Testis (tissue), 3 donors: Measurements from ENCODE around the gene ZNF687. TPM values are rescaled to one million over a fixed set of nuclear protein-coding genes. Genes with fewer than 3 reads are reported as not detected.
"Not testable (repeated sequence)": the region's sequence is repeated elsewhere in the genome, so short reads cannot be mapped to it uniquely, and the experiment has no call there.

Experiments used
- DNase-seq: peaks from one replicate; pipeline ENCODE4 v3.0.0-alpha.2; 2019
- H3K27ac ChIP-seq, 2 donors: fragments of 200-600 bp; sonication (generic); one replicate each; pipeline ENCODE4 v1.5.1; 2019
- H3K27me3 ChIP-seq: fragments of 200-600 bp; sonication (generic); one replicate; pipeline ENCODE4 v1.5.1; 2019
- H3K36me3 ChIP-seq: fragments of 200-600 bp; sonication (generic); one replicate; pipeline ENCODE4 v1.5.1; 2017; ENCODE audit warnings: low read depth; ENCODE audit errors: missing control alignments
- H3K4me1 ChIP-seq: fragments of 200-600 bp; sonication (generic); one replicate; pipeline ENCODE4 v1.5.1; 2019
- H3K4me3 ChIP-seq, 2 donors: fragments of 200-600 bp; sonication (generic); one replicate each; pipeline ENCODE4 v1.5.1; 2017 to 2019
- H3K9me3 ChIP-seq: fragments of 200-600 bp; sonication (generic); one replicate; pipeline ENCODE4 v1.5.1; 2017
- CTCF ChIP-seq, 3 experiments: fragments of 450-650 bp in 2 of 3; fragments of 200-600 bp in 1 of 3; sonication (generic) in 1 of 3; IDR thresholded peaks; one replicate each; pipeline ENCODE4 v1.5.1; 2016 to 2019; ENCODE audit warnings: antibody characterized with exemption in 3 of 3, mild to moderate bottlenecking in 2 of 3, moderate library complexity in 1 of 3
- POLR2A ChIP-seq: fragments of 450-650 bp; IDR thresholded peaks from one replicate; pipeline ENCODE4 v1.6.1; 2017; ENCODE audit warnings: antibody characterized with exemption, mild to moderate bottlenecking, moderate library complexity
- WGBS, 2 donors: methylation state at CpG; one replicate each; pipeline ENCODE4 v1.1.5; 2018; 5-methylcytosine and 5-hydroxymethylcytosine counted together
- intact Hi-C: fragments of 100-400 bp; cut with DNase I; formaldehyde crosslinking; loops from one replicate; pipeline ENCODE4 v1.15.1; 2023; ENCODE audit warnings: low total_unique reads
- polyA plus RNA-seq: library from polyadenylated mRNA; stranded (reverse); fragments of 350-450 nt; fragmentation: Illumina TruSeq; extraction: RNeasy Lipid Tissue Mini Kit (QIAGEN cat#74804); gene quantifications from one replicate; pipeline ENCODE4 v1.2.3, GENCODE V29; 2014; ENCODE audit warnings: low read depth, low replicate concordance; ENCODE audit not compliant: insufficient read depth
- total RNA-seq, 2 donors: library from RNA; depleted of rRNA; stranded (reverse); fragments of >200 nt; gene quantifications; one replicate each; pipeline ENCODE4 v1.2.3, GENCODE V29; 2016

The ZNF687 gene
- total and polyA plus RNA-seq, 3 donors from 2014 or later = 38.4 to 58.2 (median 39.9) TPM

DNA sequence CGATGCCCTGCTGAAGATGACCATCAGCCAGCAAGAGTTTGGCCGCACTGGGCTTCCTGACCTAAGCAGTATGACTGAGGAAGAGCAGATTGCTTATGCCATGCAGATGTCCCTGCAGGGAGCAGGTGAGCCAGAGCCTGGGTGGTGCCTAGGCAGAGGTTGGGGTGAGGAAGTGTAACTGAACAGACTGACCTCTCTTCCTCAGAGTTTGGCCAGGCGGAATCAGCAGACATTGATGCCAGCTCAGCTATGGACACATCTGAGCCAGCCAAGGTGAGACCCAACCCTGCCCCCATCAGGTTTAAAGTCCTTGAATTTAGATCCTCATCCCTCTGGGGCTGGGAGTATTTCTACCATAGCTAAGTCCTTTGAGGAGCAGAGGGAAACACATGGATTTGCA lies 15.8 kb upstream of the ZNF687 start:
- no peak for TF ChIP-seq CTCF (IDR thresholded peaks at IDR 0.05)
- TF ChIP-seq POLR2A = no peak
- peaks cover under 1% of the 10 kb centered on the region for H3K4me1 ChIP-seq
- H3K9me3 ChIP-seq = no peaks in the 10 kb centered on the region
- no peak overlapping the region for H3K27ac ChIP-seq
- H3K4me3 ChIP-seq = no peak overlapping the region
- 79 to 82% methylated on average over 3 of the region's 3 CpGs for WGBS, 2 donors
- H3K27me3 ChIP-seq = no peaks in the 10 kb centered on the region
- no peaks in the 10 kb centered on the region for H3K36me3 ChIP-seq
- DNase-seq = no peak
- intact Hi-C loops = no loop called here

- no peaks in the 10 kb centered on the region for H3K27me3 ChIP-seq
- peaks cover 6% of the 10 kb centered on the region for H3K4me1 ChIP-seq
- no peak overlapping the region for H3K27ac ChIP-seq
- no peak overlapping the region for H3K4me3 ChIP-seq
- intact Hi-C loops = no loop called here
- no peaks in the 10 kb centered on the region for H3K9me3 ChIP-seq
- WGBS, 2 donors = 71 to 77% methylated on average over 8 of the region's 8 CpGs
- DNase-seq = no peak
- TF ChIP-seq POLR2A (no peak), CTCF (IDR thresholded peaks at IDR 0.05) (no peak)
- H3K36me3 ChIP-seq = no peaks in the 10 kb centered on the region
These were observed 15.3 kb upstream of the ZNF687 start for GRCh38 chr1:151266821-151267220.

GRCh38 chr1:151267760-151268159 lies 14.3 kb upstream of the ZNF687 start:
- H3K4me1 ChIP-seq = peaks cover 6% of the 10 kb centered on the region
- H3K27ac ChIP-seq = no peak overlapping the region
- no peaks in the 10 kb centered on the region for H3K27me3 ChIP-seq
- H3K36me3 ChIP-seq = no peaks in the 10 kb centered on the region
- no peaks in the 10 kb centered on the region for H3K9me3 ChIP-seq
- DNase-seq = no peak
- TF ChIP-seq CTCF (IDR thresholded peaks at IDR 0.05) (no peak), POLR2A (no peak)
- intact Hi-C loops = no loop called here
- no peak overlapping the region for H3K4me3 ChIP-seq
- WGBS, 2 donors = 49 to 53% methylated on average over 4 of the region's 4 CpGs

- Histone ChIP-seq H3K36me3 (no peaks in the 10 kb centered on the region), H3K27me3 (no peaks in the 10 kb centered on the region), H3K27ac (no peak overlapping the region), H3K4me3 (no peak overlapping the region), H3K9me3 (no peaks in the 10 kb centered on the region), H3K4me1 (peaks cover 6% of the 10 kb centered on the region)
- intact Hi-C loops = no loop called here
- WGBS, 2 donors = 78 to 81% methylated on average over 3 of the region's 3 CpGs
- DNase-seq = no peak
- TF ChIP-seq CTCF (IDR thresholded peaks at IDR 0.05) = no peak
- no peak for TF ChIP-seq POLR2A
These were observed 8.1 kb upstream of the ZNF687 start for GRCh38 chr1:151273924-151274466.

DNA sequence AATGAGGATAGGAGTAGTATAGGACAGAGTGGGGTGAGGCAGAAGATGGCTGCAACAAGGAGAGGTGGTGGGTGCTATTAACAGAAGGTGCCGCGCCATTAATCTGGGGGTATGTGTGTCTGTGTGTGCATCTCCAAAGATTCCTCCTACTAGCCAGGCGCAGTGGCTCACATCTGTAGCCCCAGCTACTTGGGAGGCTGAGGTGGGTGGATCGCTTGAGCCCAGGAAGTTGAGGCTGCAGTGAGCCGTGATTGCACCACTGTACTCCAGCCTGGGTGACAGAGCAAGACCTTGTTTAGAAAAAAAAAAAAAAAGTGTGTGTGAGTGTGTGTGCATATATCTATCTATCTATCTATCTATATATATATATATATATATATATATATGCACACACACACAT lies 6.8 kb upstream of the ZNF687 start:
- 92 to 93% methylated on average over 5 of the region's 5 CpGs for WGBS, 2 donors
- DNase-seq, H3K9me3 ChIP-seq, H3K27me3 ChIP-seq, H3K27ac ChIP-seq, H3K36me3 ChIP-seq, H3K4me3 ChIP-seq, intact Hi-C loops, H3K4me1 ChIP-seq: not testable (repeated sequence)
